H1 (cell line): ENCODE measurements around the gene KCNG3. TPM values are rescaled to one million over a fixed set of nuclear protein-coding genes. Genes with fewer than 3 reads are reported as not detected.

Source experiments
- ATF2 ChIP-seq: IDR thresholded peaks from 2 replicates; pipeline ENCODE4 v1.6.1; 2012; ENCODE audit warnings: low read length, inconsistent platforms
- BACH1 ChIP-seq: IDR thresholded peaks from 2 replicates; pipeline ENCODE4 v1.6.1; 2012; ENCODE audit warnings: low read length, improper control_type of control experiment
- BCL11A ChIP-seq, 2 experiments: IDR thresholded peaks; one replicate each; pipeline ENCODE4 v1.6.1; 2011; ENCODE audit warnings: low read depth in 2 of 2, low read length in 2 of 2, mild to moderate bottlenecking in 2 of 2
- EP300 ChIP-seq, 2 experiments: IDR thresholded peaks; 1 replicate in 1 of 2; 2 replicates in 1 of 2; pipeline ENCODE4 v1.6.1; 2011 to 2012; ENCODE audit warnings: low read depth in 2 of 2, low read length in 2 of 2, mild to moderate bottlenecking in 2 of 2, borderline replicate concordance in 1 of 2, inconsistent platforms in 1 of 2, moderate library complexity in 1 of 2
- HDAC2 ChIP-seq, 2 experiments: fragments of 300-600 bp in 1 of 2; sonication (generic) in 1 of 2; IDR thresholded peaks; 2 replicates each; pipeline ENCODE4 v1.6.1; 2011 to 2012; ENCODE audit warnings: low read depth in 2 of 2, low read length in 2 of 2, mild to moderate bottlenecking in 2 of 2, moderate library complexity in 2 of 2, borderline replicate concordance in 1 of 2, inconsistent platforms in 1 of 2
- HDAC6 ChIP-seq: IDR thresholded peaks from one replicate; pipeline ENCODE4 v1.7.1; 2012; ENCODE audit warnings: low read depth, mild to moderate bottlenecking, inconsistent platforms, low read length, moderate library complexity
- JUN ChIP-seq: IDR thresholded peaks from 2 replicates; pipeline ENCODE4 v1.6.1; 2011; ENCODE audit warnings: low read depth, mild to moderate bottlenecking, improper control_type of control experiment, low read length
- KDM1A ChIP-seq: fragments of 200-600, 300-600 bp; sonication (generic); IDR thresholded peaks from 2 replicates; pipeline ENCODE4 v1.7.1; 2016; ENCODE audit warnings: mild to moderate bottlenecking, low read length, borderline replicate concordance
- KDM4A ChIP-seq: IDR thresholded peaks from one replicate; pipeline ENCODE4 v1.7.1; 2012; ENCODE audit warnings: low read depth, mild to moderate bottlenecking, moderate library complexity, low read length, inconsistent platforms; ENCODE audit not compliant: severe bottlenecking
- KDM5A ChIP-seq: fragments of 200-600 bp; IDR thresholded peaks from 2 replicates; pipeline ENCODE4 v1.7.1; 2012; ENCODE audit warnings: mild to moderate bottlenecking, low read length, inconsistent platforms, mixed read lengths
- PHF8 ChIP-seq: fragments of 200-600 bp; sonication (generic); conservative IDR thresholded peaks from 2 replicates; pipeline ENCODE4 v1.7.1; 2012; ENCODE audit warnings: low read depth, mild to moderate bottlenecking, inconsistent platforms, low read length, moderate library complexity
- RAD21 ChIP-seq, 2 experiments: IDR thresholded peaks in 1 of 2; conservative IDR thresholded peaks in 1 of 2; 2 replicates each; pipeline ENCODE4 v1.6.1; 2011; ENCODE audit warnings: low read depth in 2 of 2, low read length in 2 of 2, improper control_type of control experiment in 1 of 2, inconsistent platforms in 1 of 2, mild to moderate bottlenecking in 1 of 2, moderate library complexity in 1 of 2
- RBBP5 ChIP-seq: IDR thresholded peaks from 2 replicates; pipeline ENCODE4 v1.7.1; 2012; ENCODE audit warnings: low read depth, mild to moderate bottlenecking, inconsistent platforms, low read length, moderate library complexity, borderline replicate concordance
- RFX5 ChIP-seq: IDR thresholded peaks from 2 replicates; pipeline ENCODE4 v1.6.1; 2011; ENCODE audit warnings: low read depth, low read length, improper control_type of control experiment, borderline replicate concordance
- RXRA ChIP-seq: IDR thresholded peaks from 2 replicates; pipeline ENCODE4 v1.6.1; 2011; ENCODE audit warnings: low read depth, mild to moderate bottlenecking, low read length, moderate library complexity; ENCODE audit not compliant: insufficient read depth
- SIX5 ChIP-seq: IDR thresholded peaks from 2 replicates; pipeline ENCODE4 v1.6.1; 2011; ENCODE audit warnings: mild to moderate bottlenecking, low read depth, low read length
- SP1 ChIP-seq: IDR thresholded peaks from 2 replicates; pipeline ENCODE4 v1.6.1; 2011; ENCODE audit warnings: low read depth, low read length
- SRF ChIP-seq: IDR thresholded peaks from 2 replicates; pipeline ENCODE4 v1.6.1; 2011; ENCODE audit warnings: mild to moderate bottlenecking, low read depth, low read length, moderate library complexity
- SUZ12 ChIP-seq: fragments of 200-600 bp; sonication (generic); IDR thresholded peaks from 2 replicates; pipeline ENCODE4 v1.6.1; 2012; ENCODE audit warnings: mild to moderate bottlenecking, inconsistent platforms, low read length, moderate library complexity, mixed read lengths
- TAF1 ChIP-seq: IDR thresholded peaks from 2 replicates; pipeline ENCODE4 v1.6.1; 2011; ENCODE audit warnings: mild to moderate bottlenecking, low read depth, low read length
- TCF12 ChIP-seq: IDR thresholded peaks from 2 replicates; pipeline ENCODE4 v1.6.1; 2011; ENCODE audit warnings: low read depth, mild to moderate bottlenecking, low read length
- YY1 ChIP-seq: IDR thresholded peaks from 2 replicates; pipeline ENCODE4 v1.6.1; 2011; ENCODE audit warnings: low read depth, mild to moderate bottlenecking, low read length
- polyA plus RNA-seq, 7 experiments: library from polyadenylated mRNA; depleted of rRNA in 3 of 7; stranded (reverse) in 5 of 7; unstranded in 2 of 7; fragments of >200 nt in 5 of 7; fragments of 200-250 nt in 2 of 7; gene quantifications; 1 replicate in 5 of 7; 2 replicates in 1 of 7; 4 replicates in 1 of 7; pipeline versions ENCODE4 v1.2.1 to v1.2.3, GENCODE V29; 2011 to 2013; ENCODE audit warnings: missing spikeins in 2 of 7, mixed read lengths in 2 of 7
- total RNA-seq: library from RNA; stranded (reverse); fragmentation: NEBNext Ultra II Directional; extraction: Animal tissue kit (Norgen Biotek cat#: 25700); gene quantifications from 2 replicates; pipeline ENCODE4 v1.2.1, GENCODE V29; 2021

Gene KCNG3
- total and polyA plus RNA-seq, 2 of the 8 experiments (the other 6 are each of a cell fraction or from before 2014, with no cell fraction given), result 8.1 to 21.3 TPM

DNA sequence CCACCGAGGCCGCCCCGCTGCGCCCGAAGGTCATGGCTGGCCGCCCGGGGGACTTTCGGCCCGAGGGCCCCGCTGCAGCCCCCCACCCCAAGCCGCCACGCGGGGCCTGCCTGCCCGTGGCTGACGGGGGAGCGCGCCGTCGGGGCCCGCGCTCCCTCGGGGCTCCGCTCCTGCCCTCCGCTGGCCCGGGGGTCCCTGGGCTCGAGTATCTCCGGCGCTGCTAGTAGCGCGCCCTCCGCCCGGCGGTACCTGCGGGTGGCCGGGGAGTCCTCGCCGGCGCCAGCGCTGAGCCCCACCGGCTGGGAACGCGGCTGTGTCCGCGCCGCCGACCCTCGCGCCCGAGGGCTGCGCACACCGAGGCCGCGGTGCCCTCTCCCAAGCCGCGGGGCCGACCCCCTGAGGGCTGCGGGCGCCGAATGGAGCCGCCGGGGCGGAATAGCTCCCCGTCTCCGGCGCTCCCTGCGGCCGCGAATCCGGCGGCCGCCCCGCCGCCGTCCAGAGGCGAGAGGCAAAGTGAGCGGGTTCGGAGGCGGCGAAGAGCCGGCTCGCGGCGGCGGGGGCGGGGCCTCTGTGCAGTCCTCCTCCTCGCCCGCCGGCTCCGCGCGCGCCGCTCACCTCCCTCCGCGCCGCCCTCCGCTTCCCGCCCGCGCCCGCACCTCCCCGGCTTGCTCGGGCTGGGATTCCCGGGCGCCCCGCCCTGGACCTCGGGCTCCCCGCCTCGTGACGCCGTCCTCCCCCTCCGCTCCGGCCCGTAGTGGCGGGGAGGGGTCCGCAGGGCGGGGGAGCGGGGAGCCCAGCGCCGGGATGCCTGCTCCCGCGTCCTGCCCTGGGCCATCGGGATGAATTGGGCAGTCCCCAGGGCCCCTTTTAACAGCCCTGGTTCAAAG, at the start of gene KCNG3 (continued):
- no peak for TF ChIP-seq KDM1A
- TF ChIP-seq YY1, result no peak
- no peak for TF ChIP-seq HDAC2 (IDR thresholded peaks at IDR 0.05; ENCODE audit: borderline replicate concordance in 1 of 2, low read depth in 2 of 2, low read length in 2 of 2)
- peak; percentile 34 to 65; a peak in 2 of 3 replicates for TF ChIP-seq EP300 (IDR thresholded peaks at IDR 0.05; ENCODE audit: borderline replicate concordance in 1 of 2, low read depth in 2 of 2, low read length in 2 of 2)
- TF ChIP-seq RAD21 (IDR thresholded peaks at IDR 0.05 in 1 of 2, conservative IDR thresholded peaks at IDR 0.05 in 1 of 2; ENCODE audit: low read depth in 2 of 2, low read length in 2 of 2), result no peak
- TF ChIP-seq SRF, result no peak
- TF ChIP-seq SUZ12, result no peak
- TF ChIP-seq SIX5, result no peak
- peak; percentile 63 for TF ChIP-seq KDM4A
- TF ChIP-seq SP1, result no peak
- no peak for TF ChIP-seq TCF12
- no peak for TF ChIP-seq JUN
- peak; percentile 47; the same call in 1 of the 2 replicates for TF ChIP-seq PHF8
- no peak for TF ChIP-seq RFX5
- TF ChIP-seq KDM5A, result no peak
- no peak for TF ChIP-seq BACH1
- no peak for TF ChIP-seq BCL11A (IDR thresholded peaks at IDR 0.05; ENCODE audit: low read depth in 2 of 2, low read length in 2 of 2)
- TF ChIP-seq RBBP5, result peak; percentile 18; the same call in 1 of the 2 replicates
- TF ChIP-seq TAF1, result peak; percentile 94
- no peak for TF ChIP-seq HDAC6
- TF ChIP-seq RXRA, result no peak
- TF ChIP-seq ATF2, result no peak
